ENCODE measurements around the gene ZNRF1.

ZNRF1 gene

DNA sequence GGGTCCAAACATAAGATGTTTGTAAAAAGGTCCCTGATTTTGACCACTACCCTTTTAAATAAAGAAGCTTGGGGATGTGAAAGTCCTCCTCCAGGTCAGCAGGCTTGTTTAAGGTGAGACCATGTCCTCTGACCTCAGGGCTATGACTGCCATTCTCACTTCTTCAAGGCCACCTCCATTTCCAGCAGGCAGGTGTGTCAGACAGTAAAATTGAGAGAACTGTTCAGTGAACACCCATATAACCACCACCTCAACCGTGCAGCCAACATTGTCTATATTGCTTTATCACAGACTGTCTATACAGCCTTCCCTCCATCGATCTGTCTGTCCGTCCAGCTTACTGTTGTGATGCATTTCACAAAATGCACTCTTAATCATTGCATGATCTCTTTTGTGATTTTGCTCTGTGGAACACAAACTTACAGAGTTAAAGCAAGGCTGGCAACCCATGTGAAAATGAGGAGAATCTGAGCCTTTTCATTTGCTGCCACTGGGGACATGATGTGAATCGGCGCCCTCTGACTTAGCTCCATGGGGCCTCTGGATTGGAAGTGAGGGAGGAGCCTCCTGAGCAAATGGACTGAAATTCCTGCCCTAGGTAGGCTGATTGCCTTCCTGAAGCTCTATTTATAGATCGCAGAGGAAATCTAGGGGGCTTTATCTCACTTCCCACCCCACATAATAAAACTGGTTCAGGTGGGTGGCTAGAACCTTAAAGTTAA is 53.8 kb downstream of the ZNRF1 start:
- DNase-seq (ENCODE audit: low spot score), result no peak
- TF ChIP-seq, protein P1, sequence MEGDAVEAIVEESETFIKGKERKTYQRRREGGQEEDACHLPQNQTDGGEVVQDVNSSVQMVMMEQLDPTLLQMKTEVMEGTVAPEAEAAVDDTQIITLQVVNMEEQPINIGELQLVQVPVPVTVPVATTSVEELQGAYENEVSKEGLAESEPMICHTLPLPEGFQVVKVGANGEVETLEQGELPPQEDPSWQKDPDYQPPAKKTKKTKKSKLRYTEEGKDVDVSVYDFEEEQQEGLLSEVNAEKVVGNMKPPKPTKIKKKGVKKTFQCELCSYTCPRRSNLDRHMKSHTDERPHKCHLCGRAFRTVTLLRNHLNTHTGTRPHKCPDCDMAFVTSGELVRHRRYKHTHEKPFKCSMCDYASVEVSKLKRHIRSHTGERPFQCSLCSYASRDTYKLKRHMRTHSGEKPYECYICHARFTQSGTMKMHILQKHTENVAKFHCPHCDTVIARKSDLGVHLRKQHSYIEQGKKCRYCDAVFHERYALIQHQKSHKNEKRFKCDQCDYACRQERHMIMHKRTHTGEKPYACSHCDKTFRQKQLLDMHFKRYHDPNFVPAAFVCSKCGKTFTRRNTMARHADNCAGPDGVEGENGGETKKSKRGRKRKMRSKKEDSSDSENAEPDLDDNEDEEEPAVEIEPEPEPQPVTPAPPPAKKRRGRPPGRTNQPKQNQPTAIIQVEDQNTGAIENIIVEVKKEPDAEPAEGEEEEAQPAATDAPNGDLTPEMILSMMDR (IDR thresholded peaks at IDR 0.05; ENCODE audit: extremely low read depth, missing control alignments), result no peak

DNA sequence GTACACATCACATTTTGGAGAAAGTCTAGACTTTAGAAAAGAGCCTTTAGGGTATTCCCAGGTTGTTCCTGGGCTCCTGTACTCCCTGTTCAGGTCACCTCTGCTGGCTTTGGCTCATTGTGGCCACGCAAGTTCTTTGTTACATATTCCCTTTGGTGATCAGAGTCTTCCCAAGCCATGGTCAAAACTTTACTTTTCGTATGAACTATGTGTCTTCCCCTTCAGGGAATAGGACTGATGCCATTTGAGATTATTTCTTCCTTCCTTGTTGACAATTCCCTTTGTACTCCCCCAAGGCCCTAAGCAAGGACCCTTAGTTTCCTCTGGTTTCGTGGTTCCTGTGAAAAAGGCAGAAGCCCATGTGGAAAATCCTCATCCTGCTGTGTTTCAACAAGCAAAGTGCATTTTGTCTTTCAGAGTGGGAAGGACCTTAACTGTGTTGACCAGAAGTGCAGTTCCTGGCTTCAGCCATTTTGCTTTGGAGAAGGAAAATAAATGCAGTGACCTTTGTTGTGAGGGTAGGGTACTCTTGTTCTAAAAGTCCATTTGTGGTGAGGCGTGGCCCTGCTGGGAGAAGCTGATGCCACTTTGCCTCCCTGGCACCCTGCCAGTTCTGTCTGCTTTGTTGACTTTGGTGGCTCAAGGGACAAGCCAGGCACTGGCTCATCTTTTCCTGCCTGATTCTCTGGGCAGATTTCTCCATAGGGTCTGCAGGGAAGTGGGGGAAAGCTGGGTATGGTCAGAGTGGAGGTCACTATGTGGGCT is 55.1 kb downstream of the ZNRF1 start:
- DNase-seq (ENCODE audit: low spot score), result no peak
- TF ChIP-seq, protein P1 (IDR thresholded peaks at IDR 0.05; ENCODE audit: extremely low read depth, missing control alignments), result no peak

DNA sequence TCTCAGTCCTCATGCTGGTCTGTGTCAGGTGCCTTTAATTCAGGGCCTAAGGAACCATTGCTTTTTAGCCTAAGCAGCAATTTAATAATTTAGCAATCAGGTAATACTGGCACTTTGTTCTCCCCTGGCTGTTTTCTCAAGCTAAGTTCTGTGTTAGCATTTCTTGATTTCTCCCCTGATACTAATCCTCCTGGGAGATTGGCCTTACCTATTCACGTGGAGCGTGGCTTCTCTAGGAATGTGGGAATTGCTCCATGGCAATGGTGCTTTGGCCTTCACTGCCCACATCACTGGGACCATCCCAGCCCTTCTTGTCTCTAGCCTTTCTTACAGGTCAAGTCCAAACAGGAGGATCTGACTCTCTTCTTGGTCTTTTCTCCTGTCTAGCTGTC is 55.7 kb downstream of the ZNRF1 start:
- TF ChIP-seq, protein P1 (IDR thresholded peaks at IDR 0.05; ENCODE audit: extremely low read depth, missing control alignments), result no peak
- DNase-seq (ENCODE audit: low spot score), result no peak

DNA sequence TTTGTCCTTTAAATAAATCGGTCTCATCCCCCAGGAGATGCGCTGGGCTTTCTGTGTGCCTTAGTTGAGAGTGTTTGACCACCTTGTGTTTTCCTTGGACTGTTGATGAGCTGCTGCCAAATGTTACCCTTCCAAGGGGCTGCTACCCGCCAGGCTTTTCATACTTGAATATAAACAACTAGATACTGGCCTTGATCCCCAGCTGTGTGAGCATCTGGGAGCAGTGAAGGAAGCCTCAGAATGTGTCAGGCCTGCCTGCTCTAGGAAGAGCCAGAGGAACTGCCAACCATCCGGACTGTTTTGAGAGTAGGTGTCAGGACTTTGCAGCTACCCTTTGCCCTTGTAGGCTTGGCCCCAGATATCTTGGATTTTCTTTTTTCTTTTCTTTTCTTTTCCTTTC is 60.0 kb downstream of the ZNRF1 start:
- TF ChIP-seq, protein P1 (IDR thresholded peaks at IDR 0.05; ENCODE audit: extremely low read depth, missing control alignments), result no peak
- no peak for DNase-seq (ENCODE audit: low spot score)

DNA sequence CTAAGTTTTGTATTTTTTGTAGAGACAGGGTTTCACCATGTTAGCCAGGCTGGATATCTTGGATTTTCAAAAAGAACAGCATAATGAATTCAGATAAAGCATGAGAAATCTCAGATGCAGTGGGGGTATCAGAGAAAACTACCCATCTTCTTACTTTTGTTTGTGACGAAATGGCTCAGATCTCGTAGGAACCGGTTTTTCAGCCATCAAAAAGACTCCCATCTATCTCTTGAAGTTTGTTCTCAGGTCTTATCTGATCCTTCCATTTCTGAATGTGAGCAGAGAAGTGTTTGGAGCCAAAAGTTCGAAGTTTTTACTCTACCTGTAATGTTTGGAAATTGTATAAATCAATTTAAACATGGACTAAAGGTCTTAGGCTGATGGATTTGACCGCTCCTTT is 60.6 kb downstream of the ZNRF1 start:
- no peak for DNase-seq (ENCODE audit: low spot score)
- TF ChIP-seq, protein P1 (IDR thresholded peaks at IDR 0.05; ENCODE audit: extremely low read depth, missing control alignments), result no peak

DNA sequence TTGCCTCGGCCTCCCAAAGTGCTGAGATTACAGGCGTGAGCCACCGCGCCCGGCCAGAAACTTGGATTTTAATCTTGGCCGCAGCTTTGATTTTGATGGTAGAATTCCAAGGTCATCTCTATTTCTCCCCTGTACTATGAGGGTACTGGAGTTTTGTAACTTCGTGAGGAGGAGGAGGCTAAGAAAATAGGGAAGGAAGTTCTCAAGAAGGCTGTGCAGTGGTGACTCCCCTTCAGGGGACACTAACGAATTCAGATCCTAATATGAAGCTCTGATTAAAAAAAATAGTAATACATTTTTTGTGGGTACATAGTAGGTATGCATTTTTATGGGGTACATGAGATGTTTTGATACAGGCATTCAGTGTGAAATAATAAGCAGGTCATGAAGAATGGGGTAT is 61.9 kb downstream of the ZNRF1 start:
- TF ChIP-seq, protein P1 (IDR thresholded peaks at IDR 0.05; ENCODE audit: extremely low read depth, missing control alignments), result no peak
- no peak for DNase-seq (ENCODE audit: low spot score)

DNA sequence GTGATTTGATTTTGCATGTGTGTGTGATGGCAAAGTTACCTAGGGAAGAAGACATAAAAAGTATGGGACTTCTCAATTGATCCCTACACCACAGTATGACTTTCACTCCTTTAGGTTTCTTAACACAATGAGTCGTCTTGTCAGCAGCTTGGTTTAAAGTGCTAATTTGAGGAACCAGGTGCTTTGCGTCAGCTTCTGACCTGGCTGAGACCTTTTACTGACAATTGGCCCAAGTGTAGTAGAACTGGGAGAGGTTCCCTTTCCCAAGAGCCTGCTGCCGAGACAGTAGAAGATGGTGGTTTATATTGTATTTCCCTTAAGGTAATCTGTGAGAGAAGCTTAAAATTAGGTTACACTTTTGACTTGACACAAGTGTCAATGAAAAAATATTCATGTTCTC is 62.8 kb downstream of the ZNRF1 start:
- no peak for DNase-seq (ENCODE audit: low spot score)
- TF ChIP-seq, protein P1 (IDR thresholded peaks at IDR 0.05; ENCODE audit: extremely low read depth, missing control alignments), result no peak

Measured in GM20000 (cell line).